ENCODE measurements around the gene BCL6B.
"Not testable (repeated sequence)": the region's sequence is repeated elsewhere in the genome, so short reads cannot be mapped to it uniquely, and the experiment has no call there.

DNA sequence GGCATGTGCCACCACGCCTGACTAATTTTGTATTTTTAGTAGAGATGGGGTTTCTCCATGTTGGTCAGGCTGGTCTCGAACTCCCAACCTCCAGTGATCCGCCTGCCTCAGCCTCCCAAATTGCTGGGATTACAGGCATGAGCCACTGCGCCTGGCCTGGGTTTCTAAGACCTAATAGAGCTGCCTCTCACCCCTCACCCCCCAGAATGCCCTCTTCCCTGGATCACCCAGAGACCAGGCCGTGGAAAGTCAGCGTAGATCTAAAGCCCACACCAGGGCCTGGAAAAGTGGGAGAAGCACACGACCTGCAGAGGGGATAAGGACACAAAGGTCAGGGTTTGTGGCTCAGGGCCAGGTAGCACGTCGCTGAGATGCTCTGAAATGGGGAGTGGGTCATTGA lies 27.7 kb downstream of the BCL6B start:
- TF ChIP-seq FOXP2 (optimal IDR thresholded peaks at IDR 0.05; ENCODE audit: control extremely low read depth, extremely low read length, insufficient read depth); EZH2 (IDR thresholded peaks at IDR 0.05); POLR2AphosphoS5 (IDR thresholded peaks at IDR 0.05; ENCODE audit: borderline replicate concordance, low read depth, low read length): not testable (repeated sequence)

Measured in SK-N-MC (cell line).